GM19025 (cell line): Measurements from ENCODE around the gene ZNFX1.
"Not testable (repeated sequence)": the region's sequence is repeated elsewhere in the genome, so short reads cannot be mapped to it uniquely, and the experiment has no call there.

Experiments
- ATAC-seq: cut with Tn5 transposase; IDR thresholded peaks from one replicate; pipeline ENCODE4 v1.9.1; 2021; ENCODE audit warnings: mild to moderate bottlenecking, low read depth, moderate library complexity; ENCODE audit not compliant: unreplicated experiment

Gene ZNFX1

DNA sequence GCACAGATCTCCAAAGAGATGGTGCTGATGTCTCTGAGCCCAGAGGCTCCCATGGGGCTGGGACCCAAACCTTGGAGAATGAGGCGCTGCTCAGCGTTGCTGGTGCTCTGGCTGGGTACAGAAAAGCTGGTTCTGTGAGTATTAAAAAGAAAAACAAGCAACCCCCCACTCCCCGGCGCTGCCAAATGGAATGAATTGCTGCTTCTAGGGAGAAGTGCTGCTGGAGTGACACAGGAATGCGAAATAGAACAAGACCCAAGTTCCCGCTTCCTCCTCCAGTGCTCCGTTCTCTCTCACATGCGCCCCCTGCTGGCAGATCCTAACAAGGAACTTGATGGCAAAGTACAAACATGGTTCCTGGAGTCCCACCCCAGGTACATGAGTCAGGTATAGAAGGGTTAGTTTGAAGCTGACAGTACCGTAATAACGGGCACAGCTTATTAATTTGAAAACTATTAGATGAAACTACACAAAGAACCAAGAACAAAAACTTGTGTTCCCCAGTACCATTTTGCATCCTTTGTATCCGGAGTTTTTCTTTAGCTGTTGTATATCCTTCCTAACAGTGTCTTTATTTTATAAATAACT lies 60.8 kb downstream of the ZNFX1 start:
- ATAC-seq: no peak

DNA sequence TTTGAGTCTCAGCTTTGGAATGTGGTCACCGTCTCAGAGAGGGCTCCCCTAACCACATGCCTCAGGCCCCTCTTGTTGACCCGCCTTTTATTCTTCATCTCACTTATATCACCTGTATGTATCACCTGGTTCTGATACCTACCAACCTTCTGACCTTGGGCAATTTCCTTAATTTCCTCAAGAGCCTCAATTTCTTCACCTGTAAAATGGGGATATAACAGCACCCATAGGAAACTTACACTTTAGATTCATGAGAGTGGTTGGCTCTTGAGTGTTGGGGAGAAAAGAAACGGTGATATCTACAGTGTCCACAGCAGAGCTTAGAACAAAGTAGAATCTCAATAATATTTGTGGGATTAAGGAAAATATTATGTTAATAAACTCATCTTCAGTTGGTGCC lies 62.6 kb downstream of the ZNFX1 start:
- ATAC-seq: no peak

DNA sequence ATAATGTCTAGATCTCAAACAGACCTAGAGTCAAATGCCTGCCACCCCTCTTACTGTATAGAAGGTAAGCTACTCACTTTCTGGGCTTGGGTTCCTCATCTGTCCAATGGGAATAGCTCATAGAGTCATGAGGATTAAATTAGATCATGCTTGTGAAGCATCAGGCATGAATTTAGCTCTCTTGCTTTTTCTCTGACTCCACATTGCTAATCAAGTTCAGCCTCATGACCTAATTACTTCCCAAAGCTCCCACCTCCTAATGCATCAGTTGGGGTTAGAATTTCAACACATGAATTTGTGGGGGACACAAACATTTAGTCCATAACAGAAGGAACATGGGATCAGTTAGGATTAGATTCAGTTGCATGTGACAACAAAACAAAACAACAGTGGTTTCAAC lies 63.3 kb downstream of the ZNFX1 start:
- ATAC-seq: no peak

DNA sequence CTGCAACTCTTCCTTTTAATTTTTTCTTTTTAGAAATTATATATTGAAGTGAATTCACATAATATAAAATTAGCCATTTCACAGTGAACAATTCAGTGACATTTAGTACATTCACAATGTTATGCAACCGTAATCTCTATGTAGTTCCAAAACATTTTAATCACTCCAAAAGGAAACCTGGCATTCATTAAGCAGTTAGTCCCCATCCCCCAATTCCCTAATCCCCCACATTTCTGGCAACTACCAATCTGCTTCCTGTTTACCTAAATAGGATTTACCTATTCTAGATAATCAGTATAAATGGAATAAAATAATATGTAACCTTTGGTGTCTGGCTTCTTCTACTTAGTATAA lies 67.1 kb downstream of the ZNFX1 start:
- ATAC-seq: no peak

DNA sequence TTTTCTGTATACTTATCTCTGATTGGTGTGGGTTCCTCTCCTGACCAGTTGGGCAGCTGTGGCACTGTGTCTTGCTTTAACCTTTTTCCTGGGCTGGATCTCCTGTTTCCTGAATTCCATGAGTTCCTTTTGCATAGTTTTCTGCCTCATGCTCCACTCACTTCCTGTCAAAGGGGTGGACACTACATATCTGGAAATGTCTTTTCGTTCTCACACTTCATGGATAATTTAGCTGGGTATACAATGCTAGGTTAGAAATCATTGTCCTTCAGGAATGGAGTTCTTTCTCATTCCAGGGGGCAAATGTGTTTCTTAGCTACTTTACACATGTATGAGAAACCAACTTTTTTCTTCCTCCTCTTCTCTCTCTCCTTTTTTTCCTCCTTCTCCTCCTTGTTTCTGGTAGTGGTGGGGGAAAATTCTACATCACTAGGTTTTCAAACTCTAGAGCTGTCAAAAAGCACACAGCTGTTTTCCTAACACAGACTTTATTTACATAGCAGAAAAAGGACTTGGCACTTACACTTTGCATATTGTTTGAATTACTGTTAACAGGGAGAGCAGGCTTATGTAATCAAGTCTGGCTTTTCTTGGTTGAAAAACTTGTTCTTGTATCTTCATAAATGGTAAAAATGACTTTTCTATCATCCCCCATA lies 67.6 kb downstream of the ZNFX1 start:
- ATAC-seq: no peak

DNA sequence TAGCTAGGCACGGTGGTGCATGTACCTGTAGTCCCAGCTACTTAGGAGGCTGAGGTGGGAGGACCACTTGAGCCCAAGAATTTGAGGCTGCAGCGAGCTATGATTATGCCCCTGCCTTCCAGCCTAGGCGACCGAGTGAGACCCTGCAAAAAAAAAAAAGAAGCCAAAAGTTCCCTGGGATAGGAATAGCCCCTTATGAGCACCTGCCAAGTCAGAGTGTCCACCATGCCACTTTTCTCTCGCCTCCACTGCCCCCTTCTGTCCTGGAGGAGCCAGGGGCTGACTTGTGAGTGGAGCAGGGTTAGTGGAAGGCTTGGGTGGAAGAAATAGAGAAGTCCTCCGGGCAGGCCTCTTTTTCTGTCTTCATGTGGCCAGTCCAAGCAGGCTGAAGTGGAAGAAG lies 70.8 kb downstream of the ZNFX1 start:
- no peak for ATAC-seq

DNA sequence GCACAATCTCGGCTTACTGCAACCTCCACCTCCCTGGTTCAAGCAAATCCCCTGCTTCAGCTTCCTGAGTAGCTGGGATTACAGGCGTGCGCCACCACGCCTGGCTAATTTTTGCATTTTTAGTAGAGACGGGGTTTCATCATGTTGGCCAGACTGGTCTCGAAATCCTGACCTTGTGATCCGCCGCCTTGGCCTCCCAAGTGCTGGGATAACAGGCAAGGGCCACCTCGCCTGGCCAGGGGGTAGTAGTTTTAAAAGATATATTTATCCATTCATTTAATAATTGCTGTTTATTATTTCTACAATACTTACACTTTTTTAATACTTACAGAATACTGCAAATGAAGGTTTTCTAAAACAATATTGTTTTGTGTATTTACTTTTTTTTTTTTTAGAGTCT lies 74.1 kb downstream of the ZNFX1 start:
- no peak for ATAC-seq

DNA sequence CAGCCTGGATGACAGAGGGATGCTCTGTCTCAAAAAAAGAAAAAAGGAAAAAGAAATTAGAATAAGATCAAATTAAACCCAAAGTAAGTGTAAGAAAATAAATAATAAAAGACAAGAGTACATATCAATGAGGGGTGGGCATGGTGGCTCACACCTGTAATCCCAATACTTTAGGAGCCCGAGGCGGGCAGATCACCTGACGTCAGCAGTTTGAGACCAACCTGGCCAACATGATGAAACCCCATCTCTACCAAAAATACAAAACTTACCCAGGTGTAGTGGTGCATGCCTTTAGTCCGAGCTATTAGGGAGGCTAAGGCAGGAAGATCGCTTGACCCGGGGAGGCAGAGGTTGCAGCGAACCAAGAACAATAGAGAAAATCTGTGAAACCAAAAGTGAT lies 74.8 kb downstream of the ZNFX1 start:
- no peak for ATAC-seq

DNA sequence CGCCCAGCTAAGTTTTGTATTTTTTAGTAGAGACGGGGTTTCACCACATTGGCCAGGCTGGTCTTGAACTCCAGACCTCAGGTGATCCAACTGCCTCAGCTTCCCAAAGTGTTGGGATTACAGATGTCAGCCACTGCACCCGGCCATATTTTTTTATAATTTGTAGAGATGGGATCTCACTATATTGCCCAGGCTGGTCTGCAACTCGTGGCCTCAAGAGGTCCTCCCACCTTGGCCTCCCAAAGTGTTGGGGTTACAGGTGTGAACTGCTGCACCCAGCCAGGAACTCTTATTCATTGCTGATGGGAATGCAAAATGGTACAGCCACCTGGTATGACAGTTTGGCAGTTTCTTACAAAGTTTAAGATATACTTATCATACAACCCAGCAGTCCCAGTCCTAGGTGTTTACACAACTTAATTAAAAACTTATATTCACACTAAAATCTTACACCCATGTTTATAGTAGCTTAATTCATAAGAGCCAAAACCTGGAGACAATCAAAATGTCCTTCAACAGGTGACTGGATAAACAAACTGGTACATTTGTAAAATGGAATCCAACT lies 78.0 kb downstream of the ZNFX1 start:
- no peak for ATAC-seq

DNA sequence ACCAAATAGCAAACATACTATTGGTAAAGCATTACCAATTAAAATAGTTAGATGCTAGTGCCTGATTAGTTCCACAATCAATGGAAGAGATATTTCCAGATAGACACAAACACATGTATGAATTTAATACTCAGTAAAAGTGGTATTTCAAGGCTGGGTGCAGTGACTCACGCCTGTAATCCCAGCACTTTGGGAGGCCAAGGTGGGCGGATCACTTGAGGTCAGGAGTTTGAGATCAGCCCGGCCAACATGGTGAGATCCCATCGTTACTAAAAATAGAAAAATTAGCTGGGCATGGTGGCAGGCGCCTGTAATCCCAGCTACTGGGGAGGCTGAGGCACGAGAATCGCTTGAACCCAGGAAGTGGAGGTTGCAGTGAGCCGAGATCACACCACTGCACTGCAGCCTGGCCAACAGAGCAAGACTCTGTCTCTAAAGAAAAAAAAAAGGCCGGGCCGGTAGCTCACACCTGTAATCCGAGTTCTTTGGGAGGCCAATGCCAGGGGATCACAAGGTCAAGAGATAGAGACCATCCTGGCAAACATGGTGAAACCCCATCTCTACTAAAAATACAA lies 84.8 kb downstream of the ZNFX1 start:
- ATAC-seq: not testable (repeated sequence)
